Measurements from ENCODE around the gene BRINP3.
"Not testable (repeated sequence)": the region's sequence is repeated elsewhere in the genome, so short reads cannot be mapped to it uniquely, and the experiment has no call there.

The BRINP3 gene

DNA sequence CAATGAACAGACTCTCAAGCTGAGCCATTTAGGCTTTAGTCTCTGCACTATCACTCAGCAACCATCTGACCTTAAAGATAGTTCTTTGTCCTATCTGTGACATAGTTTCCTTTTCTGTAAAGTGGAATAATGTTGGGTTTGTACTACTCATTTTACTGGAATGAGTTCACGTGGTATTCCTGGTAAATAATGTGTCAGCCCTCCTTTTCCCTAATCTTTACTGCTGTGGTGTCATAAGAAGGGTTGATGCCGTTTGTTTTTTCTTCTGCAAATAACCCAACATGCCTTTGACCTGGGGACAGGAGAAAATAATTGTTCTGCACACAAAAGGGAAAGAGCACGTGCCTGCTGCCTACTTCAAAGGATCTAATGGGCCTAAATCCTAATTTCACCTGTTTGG is 297.8 kb downstream of the BRINP3 start:
- DNase-seq (ENCODE audit: low read depth): peak; percentile 67

DNA sequence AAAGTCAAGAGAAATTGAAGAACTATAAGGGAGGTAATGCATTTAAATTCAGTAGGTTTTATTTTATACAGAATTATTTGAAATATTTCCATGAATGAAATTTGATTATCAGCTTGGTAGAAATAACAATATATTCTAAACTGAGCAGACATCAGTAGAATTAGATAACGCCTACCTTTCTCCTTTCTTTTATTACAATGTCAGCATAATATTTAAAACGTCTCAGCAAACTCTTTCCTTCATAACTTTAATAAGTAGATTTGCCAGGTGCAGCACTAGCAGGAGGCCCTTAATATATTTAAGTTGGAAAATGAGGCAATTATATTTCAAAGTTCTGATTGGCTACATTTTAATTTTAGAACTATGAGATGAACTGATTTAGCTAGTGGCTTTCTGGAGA is 298.8 kb downstream of the BRINP3 start:
- DNase-seq (ENCODE audit: low read depth): no peak

DNA sequence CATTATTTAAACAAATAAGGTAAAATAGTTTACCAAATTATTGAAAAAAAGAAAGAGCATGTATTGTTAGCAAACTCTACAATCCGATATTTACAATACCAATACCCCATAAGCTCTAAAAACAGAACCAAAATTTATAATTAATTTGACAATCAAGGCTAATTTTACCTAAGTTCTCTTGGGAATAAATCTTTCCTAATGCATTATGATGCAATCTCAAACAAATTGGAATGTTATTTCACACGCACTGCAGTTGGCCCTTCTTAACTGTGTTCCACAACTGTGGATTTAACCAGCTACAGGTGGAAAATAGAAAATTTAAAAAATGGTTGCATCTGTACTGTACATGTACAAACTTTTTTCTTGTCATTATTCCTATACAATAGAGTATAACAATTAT is 300.1 kb downstream of the BRINP3 start:
- no peak for DNase-seq (ENCODE audit: low read depth)

DNA sequence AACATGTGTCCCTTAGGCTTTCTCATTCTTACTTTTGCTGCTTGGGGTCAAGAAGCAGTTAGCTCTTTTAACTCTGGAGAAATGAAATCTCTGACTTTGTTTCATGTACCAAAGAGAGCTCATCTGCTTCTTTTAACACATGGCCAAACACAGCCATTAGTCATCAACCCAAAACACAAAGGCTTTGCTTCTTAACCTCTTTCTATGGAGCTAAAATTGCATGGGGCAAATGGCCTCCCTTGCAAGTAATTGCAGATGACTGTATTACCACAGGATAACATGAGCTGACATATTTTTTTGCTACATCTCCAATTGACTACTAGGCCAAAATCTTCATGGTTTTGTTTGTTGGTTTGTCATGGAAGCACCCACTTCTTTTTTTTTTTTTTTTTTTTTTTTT is 300.9 kb downstream of the BRINP3 start:
- DNase-seq (ENCODE audit: low read depth): peak; percentile 15

DNA sequence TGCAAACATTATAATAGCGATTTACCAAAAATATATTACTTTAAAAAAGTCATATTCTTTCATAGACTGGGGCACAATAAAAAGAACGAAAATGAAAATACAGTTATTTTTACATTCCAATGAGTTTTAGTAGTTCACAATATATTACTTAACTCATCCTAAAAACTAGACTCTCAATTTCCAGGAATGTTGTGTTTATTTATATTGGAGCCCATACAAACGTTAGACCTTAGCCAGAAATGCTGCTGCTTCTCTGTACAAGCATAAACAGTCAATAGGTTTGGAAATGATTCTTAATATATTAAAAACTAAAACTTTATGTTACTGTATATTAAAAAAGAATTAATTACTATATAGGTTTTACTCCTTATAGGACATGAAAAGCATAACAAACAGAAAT is 302.3 kb downstream of the BRINP3 start:
- peak; percentile 35 for DNase-seq (ENCODE audit: low read depth)

DNA sequence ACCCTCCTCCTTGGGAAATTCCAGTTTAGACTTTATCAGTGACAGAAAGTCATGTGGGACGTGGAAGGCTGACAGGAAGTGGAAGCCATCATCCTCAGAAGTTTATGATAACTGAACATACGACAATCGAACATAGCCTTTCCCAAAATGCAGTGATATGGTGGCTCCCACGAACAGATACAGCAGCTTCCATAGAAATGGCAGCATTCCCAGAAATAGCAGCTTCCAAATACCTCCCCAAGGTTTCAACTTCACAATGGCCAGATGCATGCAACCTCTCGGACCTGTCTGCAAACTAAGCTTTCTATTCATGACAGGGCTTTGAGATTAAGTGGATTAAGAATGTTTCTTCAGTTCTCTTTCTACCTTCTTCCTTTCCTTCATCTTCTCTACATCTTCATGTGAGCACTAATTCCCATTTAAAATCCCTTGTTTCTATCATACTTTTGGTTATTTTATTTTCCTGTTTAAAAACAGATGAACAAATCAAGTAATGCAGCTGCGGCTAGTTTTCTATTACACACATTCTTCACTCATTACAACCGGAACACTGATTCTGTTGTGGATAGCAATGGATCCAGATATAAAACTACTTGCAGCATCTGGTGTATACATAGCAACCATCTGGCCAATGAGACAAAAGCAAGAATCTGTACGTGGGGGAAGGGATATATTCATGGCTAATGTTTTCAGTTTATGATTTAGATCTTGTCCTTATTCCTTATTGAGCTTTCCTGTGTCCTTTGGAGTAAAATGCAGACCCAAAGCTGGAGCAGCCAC is 304.8 kb downstream of the BRINP3 start:
- peak; percentile 59 for DNase-seq (ENCODE audit: low read depth)

DNA sequence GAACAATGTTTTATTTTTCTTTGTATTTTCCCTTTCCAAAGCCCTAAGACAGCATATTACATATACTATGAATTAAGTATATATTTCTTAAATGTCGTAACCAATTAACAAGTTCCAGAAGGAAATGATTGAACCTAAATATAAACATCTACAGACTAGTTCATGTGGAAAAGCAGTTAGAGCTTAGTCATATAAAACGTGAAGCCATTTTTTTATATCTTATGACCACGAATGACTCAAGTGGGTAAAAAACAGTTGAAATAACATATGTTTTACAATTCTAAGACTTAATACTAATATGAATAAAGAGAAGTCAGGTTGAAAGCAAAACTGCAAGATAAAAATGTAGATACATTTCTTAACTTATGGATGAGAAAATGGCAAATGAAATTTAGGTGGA is 307.3 kb downstream of the BRINP3 start:
- DNase-seq (ENCODE audit: low read depth): peak; percentile 84

DNA sequence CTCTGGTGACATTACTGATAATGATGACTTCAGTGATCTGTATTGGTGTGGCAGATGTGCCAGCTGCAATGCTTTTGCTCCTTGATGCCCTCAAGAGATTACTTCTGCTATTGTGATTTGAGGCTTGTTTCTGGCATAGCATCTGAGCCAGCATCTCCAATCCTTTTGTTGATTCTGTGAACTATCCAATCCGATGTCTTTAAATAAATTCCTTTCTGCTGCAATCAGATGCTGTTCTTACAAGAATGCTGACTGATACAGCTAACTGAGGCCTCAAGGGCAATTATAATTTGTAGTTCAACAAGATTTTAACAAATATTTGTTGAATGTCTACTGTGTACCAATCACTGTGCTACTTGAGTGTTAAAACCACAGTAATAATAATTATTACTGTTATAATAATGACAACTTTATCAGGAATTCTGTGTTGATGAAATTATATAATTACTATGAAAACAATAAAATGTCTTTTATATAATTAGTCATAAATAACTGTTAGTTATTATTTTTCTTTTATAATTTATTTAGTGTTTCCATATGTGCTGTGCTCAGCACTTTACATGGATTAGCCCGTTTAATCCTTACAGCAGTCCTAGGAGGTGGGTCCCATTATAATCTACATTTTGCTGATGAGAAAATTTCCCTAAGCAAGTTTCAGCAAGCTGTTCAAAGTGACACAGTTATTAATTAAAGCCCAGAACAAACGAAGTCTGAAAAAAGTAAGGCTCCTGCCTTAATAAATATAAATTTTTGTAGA is 308.2 kb downstream of the BRINP3 start:
- DNase-seq (ENCODE audit: low read depth): peak; percentile 72

DNA sequence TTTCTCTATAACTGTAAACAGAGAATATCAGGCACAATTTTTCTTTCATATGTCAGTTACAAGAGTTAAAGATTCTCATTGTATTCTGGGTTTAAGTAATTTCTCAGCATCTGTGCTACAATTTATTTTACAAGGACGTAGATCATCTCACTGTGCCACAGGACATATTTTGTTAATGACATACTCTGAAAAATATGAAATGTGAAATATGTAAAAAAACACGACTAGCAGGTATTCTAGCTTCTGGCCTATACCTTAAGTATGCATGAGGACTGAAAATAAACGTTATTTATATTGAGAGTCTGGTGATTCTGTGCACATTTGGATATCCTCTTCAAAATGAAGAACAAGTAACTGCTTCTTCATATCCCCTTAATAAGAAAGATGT is 308.8 kb downstream of the BRINP3 start:
- DNase-seq (ENCODE audit: low read depth): peak; percentile 20

DNA sequence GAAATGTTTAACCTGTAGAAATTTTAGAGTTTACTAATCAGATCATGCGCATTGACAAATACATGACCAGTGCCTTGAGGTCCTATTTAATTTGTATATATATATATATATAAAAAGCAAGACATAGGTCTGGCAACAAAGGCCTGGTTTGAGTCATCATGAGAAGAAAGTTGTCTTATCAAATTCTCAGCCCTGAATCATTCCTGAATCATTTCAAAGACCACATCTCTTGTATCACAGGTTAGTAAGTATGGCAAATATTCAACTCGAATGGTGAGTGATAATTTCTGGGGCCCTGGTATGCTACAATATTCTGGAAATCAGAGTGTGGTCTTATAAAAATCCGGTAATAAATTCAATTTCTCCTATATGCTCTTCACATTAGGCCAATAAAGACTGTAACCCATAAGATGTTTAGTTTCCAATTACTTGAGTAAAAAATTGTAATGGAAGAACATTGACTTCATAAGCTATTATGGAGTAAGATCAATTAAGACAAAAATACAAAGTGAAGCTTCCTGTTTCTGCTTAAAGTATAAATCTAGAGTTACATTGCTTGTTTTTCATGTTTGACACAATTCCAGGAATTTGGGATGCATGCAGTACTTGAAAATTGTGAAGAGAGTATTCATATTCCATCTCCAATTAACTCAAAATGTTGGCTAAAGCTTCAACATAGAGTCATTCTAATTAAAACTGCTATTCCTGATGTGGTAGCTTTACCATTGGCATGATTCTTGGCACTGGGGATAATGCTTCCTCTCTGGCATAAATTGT is 309.4 kb downstream of the BRINP3 start:
- DNase-seq (ENCODE audit: low read depth): peak; percentile 96

DNA sequence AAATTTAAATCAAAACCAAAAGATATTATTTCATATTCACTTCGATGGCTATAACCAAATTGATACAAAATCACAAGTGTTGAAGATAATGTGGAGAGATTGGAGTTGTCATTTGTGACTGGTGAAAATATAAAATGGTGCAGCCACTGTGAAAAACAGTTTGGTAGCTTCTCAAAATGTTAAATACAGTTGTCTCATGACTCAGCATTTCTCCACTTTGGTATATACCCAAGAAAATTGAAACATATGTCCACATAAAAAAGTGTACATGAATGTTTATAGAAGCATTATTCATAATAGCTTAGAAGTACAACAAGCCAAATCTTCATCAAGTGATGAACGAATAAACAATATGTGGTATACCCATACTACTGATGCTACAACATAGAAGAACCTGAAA is 318.5 kb downstream of the BRINP3 start:
- DNase-seq (ENCODE audit: low read depth): no peak

DNA sequence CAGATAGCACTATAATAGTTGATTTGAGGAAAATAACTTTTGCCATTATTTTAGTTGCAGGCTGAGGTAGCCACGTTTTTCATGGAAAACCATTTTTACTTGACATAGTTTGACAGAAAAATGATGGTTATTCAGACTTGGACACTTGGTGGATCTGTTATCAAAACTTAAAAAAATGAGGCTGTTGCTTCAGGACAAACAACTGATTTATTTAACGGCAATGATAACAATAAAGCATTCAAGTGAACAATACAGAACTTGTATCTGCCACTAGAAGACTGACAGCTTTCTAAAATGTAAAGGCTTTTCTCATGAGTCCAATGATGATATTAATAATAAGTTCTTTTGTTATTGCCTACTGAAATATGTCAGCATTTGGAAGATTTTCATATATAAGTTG is 322.9 kb downstream of the BRINP3 start:
- DNase-seq (ENCODE audit: low read depth): no peak

DNA sequence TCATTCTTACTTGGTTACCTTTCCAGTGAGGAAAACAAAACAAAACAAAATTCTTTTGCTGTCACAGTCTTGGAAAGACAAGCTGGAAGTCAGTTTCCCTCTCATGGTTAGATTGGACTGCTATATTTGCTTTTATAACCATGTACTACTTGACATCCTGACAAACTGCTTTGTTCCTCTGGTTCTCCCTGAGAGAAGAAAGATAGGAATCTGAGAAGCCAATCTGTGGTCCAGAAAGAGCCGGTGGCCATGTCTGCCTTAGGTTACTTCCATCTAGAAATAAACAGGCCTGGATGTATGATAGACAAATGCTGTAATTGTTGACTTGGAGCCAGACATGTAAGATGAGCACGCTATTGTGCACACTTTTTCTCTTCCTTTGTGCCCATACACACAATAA is 330.0 kb downstream of the BRINP3 start:
- no peak for DNase-seq (ENCODE audit: low read depth)

DNA sequence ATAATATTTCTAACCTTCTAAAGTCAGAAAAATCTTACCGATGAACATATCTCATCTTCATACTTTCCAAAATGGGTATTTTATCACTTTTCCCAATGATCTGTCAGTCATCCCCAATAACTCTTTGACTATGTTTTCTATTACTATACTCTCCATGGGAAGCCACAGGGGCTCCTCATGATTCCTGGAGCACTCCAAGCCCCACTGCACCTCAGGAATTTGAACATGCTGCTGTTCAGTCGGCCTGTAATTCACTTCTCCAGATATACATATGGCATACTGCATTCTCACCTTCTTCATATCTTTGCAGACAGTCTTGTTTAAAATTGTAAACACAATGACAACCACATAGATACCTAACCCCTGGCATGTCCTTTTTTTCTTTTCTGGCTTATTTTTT is 333.0 kb downstream of the BRINP3 start:
- no peak for DNase-seq (ENCODE audit: low read depth)

DNA sequence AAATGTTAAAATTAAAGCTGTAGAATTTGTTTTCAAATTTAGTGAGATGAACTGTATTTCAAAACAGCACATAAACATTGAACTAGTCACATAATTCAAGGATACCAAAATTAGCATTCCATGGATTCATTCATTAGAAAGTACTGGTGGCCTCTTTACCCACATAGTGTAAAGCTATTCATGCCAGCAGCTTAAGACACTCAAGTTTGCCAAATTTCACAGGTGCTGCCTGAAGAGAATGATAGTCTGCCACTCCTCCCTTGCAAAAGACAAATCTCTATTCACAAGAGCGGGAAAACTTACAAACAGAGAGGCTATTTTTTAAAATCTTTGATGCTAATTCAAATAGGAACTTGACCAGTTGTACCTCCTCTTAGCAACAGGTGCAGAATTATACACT is 337.0 kb downstream of the BRINP3 start:
- no peak for DNase-seq (ENCODE audit: low read depth)

DNA sequence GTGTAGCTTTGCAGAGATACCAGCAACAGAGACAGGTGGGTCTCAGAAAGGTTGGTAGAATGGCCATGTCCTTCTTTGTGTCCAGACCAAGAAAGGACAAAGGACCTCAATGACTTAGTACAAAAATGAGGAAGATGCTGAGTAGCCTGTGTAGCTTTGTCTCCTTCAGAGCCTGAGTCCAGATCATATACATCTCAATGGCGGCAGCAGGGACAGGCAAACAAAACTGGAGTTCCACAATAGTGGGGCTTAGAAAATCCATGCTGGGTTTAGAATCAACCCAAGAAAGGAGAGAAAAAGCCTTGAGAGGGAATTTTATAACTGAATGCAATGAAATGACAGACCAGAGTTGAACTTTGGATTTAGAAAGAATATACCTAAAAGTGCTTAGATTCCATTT is 339.0 kb downstream of the BRINP3 start:
- DNase-seq (ENCODE audit: low read depth): no peak

DNA sequence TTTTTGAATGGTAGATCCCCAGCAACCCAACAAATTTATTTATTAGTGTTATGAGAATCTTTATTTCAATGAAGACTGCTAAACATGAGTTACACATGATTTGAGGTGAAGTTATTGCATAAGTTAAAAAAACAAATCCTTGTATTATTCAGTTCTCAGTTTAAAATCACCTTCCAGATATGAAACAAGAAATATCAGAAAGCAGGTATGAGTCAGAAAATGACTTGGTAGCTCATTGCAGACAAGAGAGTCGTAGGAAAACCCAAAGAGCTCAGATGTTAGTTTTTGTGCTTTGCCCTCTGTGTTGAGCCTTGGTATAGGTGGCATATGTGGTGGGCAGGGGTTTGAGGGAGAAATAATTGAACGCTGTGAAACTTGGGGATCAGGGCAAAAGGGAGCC is 339.4 kb downstream of the BRINP3 start:
- DNase-seq (ENCODE audit: low read depth): peak; percentile 26

DNA sequence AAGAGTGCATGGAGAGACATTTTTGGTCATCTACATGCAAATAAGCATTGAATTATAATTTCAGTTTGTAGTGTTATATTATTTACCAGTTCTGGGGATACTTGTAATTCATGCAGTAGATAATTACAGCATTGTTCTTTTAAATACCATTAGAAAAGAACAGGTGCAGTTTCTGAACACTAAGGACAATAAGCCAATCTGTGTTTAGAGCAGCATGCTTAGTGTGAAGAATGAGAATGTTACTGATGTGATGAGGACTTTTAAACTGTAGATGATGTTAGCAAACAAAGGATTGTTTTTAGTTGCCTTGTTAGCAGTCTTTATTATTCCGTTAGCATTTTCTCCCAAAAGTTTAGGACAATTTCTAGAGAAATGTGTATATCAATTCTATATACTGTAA is 348.3 kb downstream of the BRINP3 start:
- no peak for DNase-seq (ENCODE audit: low read depth)

DNA sequence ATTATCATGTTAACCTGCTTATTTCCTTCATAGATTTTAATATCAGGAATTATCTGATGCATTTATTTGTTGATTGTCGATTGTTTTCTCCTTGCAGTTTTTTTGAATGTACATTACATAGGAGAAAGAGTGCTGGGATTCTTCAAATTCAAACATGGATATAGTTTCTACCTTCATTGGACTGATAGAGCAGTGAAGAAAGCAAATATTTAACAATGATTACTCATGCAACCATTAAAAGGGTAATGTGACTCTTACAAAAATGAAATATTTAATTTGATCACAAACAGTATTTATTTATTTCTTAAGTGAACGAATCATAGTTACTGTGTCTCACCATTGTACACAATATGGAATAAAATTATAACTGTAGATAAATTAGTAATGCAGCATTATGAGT is 350.9 kb downstream of the BRINP3 start:
- DNase-seq (ENCODE audit: low read depth): no peak

DNA sequence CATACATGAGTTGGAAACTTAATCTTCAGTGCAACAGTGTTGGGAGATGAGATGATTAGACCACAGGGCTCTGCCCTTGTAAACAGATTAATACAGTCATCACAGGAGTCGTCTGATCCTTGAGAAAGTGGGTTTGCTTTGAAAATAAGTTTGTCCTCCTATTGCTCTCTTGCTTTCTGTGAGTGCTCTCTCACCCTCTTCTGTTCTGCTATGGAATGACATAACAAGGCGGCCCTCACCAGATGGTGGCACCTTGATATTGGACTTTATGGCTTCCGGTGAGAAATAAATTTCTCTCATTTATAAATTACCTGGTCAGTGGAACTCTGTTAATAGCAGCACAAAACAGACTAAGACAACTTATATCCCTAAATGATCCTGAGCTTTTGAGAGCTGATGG is 353.6 kb downstream of the BRINP3 start:
- DNase-seq (ENCODE audit: low read depth): peak; percentile 16

DNA sequence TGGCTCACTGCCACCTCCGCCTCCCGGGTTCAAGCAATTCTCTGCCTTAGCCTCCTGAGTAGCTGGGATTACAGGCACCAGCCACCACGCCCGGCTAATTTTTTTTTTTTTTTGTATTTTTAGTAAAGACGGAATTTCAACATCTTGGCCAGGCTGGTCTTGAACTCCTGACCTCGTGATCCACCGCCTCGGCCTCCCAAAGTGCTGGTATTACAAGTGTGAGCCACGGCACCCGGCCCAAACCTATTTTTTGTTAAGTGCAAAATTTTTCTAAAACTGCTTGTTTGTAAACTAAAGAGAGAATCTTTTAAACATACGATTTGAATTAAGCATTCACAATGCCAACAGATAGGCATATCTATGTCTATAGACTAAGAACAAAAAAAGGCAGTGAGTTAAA is 357.1 kb downstream of the BRINP3 start:
- DNase-seq (ENCODE audit: low read depth): not testable (repeated sequence)

DNA sequence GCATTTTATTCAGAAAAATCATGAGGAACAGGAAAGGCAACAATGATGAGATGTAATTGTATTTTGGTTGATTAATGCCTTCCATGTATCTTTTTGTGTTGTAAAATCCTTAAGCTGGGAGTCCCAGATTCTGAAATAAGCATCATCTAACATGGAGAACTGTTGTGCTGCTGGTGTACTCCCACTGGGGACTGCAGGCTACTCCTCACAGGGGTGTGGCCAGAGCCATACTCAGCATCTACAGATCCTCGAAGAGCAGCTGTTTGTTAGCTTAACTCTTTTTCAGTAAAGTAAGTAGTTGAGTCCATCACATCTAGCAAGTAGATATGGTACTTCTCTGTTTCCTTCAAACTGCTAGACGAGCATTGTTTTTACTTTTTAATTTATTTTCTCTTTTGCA is 358.0 kb downstream of the BRINP3 start:
- peak; percentile 15 for DNase-seq (ENCODE audit: low read depth)

DNA sequence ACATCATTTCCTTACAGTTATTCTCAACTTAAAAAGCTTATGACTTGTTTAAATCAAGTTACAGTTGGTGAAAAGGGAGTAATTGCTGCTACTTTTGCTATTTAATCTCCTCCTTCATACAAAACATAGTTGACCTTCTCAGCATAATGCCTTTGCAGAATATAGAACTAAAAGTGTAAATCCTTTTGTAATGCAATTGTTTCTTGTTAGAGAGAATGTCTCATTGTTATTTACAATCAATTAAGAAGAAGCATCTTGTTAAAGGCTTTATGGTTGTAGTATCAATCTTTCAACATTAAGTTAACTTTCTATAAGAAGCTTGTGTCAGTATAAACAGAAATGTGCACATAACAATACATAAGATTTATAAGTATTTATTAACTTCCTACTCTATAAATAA is 360.7 kb downstream of the BRINP3 start:
- DNase-seq (ENCODE audit: low read depth): no peak

Data from ELR (cell line).